ENCODE measurements around the gene SH3BP1.

- TF ChIP-seq CTCF (IDR thresholded peaks at IDR 0.05 in 2 of 3, conservative IDR thresholded peaks at IDR 0.05 in 1 of 3; ENCODE audit: insufficient read depth in 2 of 3, low read depth in 1 of 3, low read length in 3 of 3), result no peak
- no peak for TF ChIP-seq RNF219 (CRISPR knock-in tag; IDR thresholded peaks at IDR 0.05)
- no peak for TF ChIP-seq MEIS2 (IDR thresholded peaks at IDR 0.05; ENCODE audit: partially characterized antibody)
- TF ChIP-seq GTF2E2 (tag; IDR thresholded peaks at IDR 0.05), result no peak
These were observed 33.5 kb downstream of the SH3BP1 start for GRCh38 chr22:37672920-37673455.
